HG02610 (cell line): Measurements from ENCODE around the gene RFX3.
A peak's percentile ranks its signal among the peaks of the same experiment; 100 is the strongest.

Source experiments
- ATAC-seq: cut with Tn5 transposase; IDR thresholded peaks from one replicate; pipeline ENCODE4 v1.9.1; 2021; ENCODE audit warnings: mild to moderate bottlenecking, moderate library complexity; ENCODE audit not compliant: unreplicated experiment

RFX3 gene

GRCh38 chr9:3514786-3515185 lies 11.0 kb downstream of the RFX3 start:
- no peak for ATAC-seq

GRCh38 chr9:3513265-3513818 lies 12.5 kb downstream of the RFX3 start:
- ATAC-seq = no peak

DNA sequence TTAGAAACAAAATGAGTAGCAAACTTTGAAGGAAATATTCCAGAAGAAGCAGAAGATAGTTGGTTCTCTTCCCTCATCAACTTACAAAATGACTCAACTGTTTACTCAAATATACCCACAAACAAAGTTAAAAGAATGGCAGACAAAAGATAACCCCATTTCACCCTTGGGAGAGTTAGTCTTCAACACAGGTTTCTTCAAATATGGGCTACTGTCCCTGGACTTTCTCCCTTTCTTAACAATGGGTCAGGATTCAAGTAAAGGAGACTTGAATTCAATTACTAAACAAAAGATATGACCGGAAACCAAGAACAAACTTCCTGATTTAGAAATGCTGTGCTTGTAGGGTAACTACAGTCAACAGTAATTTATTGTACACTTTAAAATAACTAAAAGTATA lies 14.2 kb downstream of the RFX3 start:
- ATAC-seq = no peak

GRCh38 chr9:3510796-3511195 lies 15.0 kb downstream of the RFX3 start:
- ATAC-seq = no peak

- no peak for ATAC-seq
These were observed 15.9 kb downstream of the RFX3 start for GRCh38 chr9:3509926-3510325.

- no peak for ATAC-seq
These were observed 17.1 kb downstream of the RFX3 start for GRCh38 chr9:3508521-3509291.

DNA sequence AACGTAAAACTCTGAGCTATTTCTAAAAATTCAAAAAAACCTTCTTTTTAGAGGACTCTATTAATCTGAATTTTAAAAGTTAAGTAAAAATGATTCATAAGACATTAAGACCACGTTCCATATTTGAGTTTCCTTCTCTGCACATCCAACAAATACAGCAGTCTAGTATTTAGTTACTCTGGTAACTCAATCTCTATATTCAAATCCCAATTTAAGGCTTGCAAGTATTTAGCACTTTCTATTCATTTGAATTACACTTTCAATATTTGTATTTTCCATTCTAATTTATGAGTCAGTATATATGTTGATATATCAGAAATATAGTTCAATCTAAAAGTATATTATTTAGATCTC lies 17.7 kb downstream of the RFX3 start:
- peak; percentile 43 for ATAC-seq

DNA sequence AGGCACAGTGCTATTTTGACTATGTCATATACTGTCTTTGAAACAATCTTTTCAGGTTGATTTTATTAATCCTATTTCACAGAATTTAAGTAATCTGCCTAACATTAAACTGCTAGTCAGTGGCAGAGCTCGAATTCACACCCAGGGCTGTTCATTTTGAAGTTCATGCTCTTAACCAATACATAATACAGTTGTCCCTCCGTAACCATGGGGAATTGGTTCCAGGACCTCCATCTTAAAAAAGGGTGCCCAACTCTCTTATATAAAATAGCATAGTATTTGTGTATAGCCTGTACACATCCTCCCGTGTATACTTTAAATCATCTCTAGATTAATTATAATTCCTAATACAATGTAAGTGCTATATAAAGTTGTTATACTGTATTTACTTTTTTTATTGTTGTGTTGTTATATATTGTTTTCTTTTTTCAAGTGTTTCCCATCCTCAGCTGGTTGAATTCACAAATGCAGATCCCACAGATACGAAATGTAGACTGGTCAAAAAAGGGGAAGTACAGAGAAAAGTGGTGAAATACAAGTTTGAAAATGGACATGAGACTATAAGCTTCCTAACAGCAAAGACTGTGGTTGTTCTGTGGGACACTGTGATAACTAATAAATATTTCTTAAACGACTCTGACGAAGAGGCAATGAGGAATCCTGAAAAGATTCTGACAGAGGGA lies 18.3 kb downstream of the RFX3 start:
- peak; percentile 61 for ATAC-seq

- ATAC-seq = no peak
These were observed 19.6 kb downstream of the RFX3 start for GRCh38 chr9:3506164-3506563.

DNA sequence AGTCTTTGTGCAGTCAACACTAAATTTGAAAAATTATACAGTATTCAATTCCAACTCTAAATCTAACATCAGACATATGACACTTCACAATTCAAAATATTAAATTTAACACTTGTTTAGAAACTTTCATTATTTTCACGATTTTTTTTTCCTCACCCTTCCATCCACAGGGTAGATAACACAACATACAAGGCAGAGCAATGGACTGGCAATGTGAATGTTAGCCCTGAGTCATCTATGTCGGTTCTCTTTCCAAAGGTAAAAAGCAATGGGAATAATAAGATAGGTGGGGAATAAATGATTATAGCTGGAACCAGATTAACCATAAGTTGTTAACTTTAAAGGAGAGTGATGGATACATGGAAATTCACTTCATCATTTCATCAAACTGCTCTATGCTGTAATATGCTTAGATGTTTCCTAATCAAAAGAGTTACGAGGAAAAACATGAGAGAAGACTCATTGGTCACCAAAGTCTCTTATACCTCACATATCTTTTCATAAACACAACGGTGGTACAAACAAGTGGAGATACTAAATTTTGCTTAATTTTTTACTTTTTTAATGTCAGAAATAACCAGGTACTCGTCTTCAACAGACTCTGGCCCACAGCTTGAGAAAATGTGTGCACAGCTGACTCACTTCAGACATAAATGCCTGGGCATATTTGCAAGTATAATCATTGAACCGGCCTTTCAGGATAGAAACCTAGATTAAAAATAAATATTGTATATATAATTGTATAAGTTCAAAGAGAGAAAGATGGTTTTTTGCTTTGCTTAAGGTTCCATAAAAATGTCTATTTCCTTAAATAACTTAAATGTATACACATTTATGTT lies 23.0 kb downstream of the RFX3 start:
- no peak for ATAC-seq

- no peak for ATAC-seq
These were observed 25.8 kb downstream of the RFX3 start for GRCh38 chr9:3500044-3500443.

GRCh38 chr9:3498691-3499090 lies 27.1 kb downstream of the RFX3 start:
- no peak for ATAC-seq

DNA sequence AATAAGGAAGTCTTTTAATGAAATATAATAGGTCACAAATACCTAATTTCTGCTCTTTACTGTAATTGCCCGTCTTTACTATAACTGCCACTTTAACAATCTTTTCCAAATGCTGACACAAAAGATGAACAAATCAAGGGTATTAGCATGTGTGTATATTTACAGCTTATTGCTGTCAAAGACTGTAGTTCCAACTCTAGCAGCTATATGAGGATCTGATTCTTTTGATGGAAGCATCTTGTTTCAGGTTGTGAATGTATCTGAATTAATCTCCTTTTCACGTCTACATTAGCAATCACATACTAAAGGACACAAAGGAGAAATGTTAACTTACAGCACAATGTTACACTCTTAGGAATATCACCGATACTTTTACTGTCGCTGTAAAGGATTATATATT lies 27.9 kb downstream of the RFX3 start:
- ATAC-seq = no peak

- no peak for ATAC-seq
These were observed 28.4 kb downstream of the RFX3 start for GRCh38 chr9:3497401-3497800.

DNA sequence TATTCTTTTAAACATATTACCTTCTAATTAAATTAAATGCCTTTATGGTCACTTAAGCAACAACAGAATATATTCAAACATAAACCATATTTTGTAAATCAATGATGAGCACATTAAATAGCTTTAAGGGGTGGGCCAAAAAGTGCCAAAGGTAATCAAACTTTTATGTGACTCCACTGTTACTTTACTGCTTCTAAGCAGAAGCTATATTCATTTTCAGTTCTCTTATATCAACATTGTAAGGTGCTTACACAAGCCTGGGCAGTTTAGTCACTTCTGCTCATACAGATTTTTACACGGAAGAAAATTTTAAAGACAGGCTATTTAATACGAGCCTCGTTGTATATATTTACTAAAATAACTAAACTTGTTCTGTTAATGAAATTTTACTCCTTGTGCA lies 29.9 kb downstream of the RFX3 start:
- no peak for ATAC-seq

GRCh38 chr9:3492214-3492613 lies 33.6 kb downstream of the RFX3 start:
- ATAC-seq = no peak

DNA sequence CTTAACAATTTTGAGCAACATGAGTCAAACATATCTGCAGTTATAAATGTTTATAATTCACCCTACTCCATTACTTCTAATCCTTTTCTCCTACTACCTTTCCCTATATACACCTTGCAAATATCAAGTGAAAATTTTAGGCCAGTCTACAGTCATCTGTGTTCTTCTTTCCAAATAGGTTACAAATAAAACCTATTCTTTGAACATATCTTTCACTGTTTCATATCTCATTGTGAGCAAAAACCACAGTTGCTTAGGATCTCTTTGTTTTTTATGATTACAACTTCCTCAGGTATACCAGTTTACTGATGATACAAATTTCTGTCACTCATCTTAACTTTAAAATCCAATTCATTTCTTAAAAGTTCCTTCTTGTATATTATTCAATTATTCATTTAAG lies 34.4 kb downstream of the RFX3 start:
- no peak for ATAC-seq

DNA sequence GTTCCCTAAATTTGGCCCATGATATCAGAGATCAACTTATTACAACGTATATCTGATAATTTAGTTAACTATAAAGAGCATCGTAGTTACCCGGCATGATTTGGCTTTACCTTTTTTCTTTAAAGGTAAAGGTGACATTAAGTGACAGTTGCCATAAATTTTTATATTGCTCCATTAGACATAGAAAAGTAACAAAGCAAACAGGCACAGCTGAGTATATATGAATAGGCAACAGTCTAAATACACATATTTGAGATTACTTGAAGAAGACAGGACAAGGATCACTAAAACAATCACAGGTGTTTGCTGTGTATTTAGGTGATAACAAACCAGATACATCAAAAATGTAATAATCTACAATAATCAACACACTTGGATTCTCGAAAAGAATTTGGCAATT lies 34.8 kb downstream of the RFX3 start:
- no peak for ATAC-seq

- no peak for ATAC-seq
These were observed 43.2 kb downstream of the RFX3 start for GRCh38 chr9:3482578-3482977.

GRCh38 chr9:3480353-3480655 lies 45.5 kb downstream of the RFX3 start:
- no peak for ATAC-seq

- peak; percentile 47 for ATAC-seq
These were observed 46.1 kb downstream of the RFX3 start for GRCh38 chr9:3479514-3480352.
